GM18868 (cell line): ENCODE measurements around the gene SLIT3.

Experiments
- ATAC-seq: cut with Tn5 transposase; IDR thresholded peaks from one replicate; pipeline ENCODE4 v1.9.1; 2021; ENCODE audit warnings: mild to moderate bottlenecking, moderate library complexity; ENCODE audit not compliant: unreplicated experiment

Gene SLIT3

GRCh38 chr5:168734119-168734518 lies 566.8 kb downstream of the SLIT3 start:
- ATAC-seq, result no peak

DNA sequence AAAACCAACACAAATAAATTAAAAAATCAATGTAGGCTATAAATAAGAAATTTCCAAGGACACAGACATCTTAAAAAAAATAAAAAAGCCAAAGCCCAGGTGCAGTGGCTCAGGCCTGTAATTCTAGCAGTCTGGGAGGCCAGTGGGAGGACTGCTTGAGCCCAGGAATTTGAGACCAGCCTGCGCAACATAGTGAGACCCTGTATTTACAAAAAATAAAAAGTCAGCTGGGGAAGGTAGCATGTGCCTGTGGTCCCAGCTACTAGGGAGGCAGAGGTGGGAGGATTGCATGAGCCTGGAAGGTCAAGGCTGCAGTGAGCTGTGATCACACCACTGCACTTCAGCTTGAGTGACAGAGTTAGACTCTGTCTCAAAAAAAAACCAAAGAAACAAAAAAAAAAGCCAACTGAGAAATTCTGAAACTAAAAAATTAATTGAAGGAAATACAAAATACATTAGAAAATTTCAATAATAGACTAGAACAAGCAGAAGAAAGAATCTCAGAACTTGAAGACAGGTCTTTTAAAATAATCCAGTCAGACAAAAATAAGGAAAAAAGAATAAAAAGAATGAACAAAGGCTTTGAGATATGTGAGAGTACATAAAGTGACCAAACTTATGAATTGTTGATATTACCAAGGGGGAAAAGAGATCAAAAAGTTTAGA lies 572.3 kb downstream of the SLIT3 start:
- ATAC-seq, result no peak

DNA sequence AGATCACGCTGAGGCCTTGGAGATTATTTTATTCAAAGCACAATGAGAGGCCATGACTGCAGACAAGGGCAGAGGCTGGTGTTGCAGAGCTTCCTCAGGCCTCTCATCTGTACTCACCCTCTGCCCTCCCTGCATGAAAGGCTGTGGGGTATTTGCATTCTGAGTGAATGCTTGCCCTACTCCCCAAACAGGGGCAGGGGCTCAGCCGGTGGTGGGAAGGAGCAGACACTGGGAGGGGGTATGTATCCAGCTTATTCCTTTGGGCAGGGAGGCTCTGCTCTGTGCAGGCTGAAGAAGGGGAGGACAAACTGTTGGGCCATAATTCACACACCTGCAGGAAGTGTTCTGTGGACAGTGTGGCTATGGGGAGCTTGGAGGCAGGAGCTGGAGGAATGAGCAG lies 573.4 kb downstream of the SLIT3 start:
- ATAC-seq, result no peak

DNA sequence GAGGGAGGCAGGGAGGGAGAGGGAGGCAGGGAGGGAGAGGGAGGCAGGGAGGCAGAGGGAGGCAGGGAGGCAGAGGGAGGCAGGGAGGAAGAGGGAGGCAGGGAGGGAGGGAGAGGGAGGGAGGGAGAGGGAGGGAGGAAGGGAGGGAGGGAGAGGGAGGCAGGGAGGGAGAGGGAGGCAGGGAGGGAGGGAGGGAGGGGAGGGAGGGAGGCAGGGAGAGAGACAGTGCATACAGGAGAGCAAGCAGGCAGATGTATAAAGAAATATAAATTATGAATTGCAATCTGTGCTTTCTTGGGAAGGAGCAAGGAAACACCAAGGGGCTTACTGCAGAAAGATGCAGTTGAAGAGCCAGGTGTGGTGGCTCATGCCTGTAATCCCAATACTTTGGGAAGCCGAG lies 574.6 kb downstream of the SLIT3 start:
- ATAC-seq, result no peak

DNA sequence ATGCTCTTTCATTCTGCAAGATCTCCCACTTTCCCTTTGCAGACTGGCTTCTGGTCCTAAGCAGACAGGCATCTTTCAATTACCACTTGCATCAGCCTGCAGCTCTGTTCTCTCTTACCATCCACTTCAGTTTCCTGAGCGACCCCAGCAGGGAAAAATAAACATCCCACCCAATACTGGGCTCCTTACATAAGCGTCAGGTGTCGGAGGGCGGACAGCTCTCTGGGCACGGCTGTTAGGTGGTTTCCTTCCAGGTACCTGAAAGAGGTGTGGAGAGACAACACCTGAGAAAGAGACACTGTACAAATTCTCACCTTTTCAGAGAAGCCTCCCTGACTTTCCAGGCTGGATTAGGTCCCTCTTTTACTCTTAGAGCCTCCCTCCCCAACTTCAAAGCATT lies 576.7 kb downstream of the SLIT3 start:
- no peak for ATAC-seq

GRCh38 chr5:168723037-168723436 lies 577.9 kb downstream of the SLIT3 start:
- no peak for ATAC-seq

DNA sequence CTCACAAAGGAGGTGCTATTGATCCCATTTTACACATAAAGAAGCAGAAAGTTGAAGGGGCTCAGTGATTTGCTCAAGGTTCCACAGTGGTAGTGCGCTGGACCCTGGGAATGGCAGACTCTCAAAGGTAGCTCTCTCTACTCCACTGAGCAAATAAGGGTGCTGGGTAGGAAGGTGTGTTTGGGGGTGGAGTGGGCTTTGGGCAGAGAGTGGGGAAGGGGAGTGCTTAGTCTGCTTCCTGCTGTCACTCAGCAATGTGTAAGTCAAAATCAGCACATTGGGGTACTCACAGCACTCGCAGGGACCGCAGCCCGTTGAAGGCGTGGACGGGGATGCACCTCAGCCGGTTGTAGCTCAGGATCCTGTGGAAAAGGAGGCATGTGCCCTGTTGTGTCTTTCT lies 579.0 kb downstream of the SLIT3 start:
- no peak for ATAC-seq

- no peak for ATAC-seq
Measured at GRCh38 chr5:168721002-168721753, 579.8 kb downstream of the SLIT3 start.

DNA sequence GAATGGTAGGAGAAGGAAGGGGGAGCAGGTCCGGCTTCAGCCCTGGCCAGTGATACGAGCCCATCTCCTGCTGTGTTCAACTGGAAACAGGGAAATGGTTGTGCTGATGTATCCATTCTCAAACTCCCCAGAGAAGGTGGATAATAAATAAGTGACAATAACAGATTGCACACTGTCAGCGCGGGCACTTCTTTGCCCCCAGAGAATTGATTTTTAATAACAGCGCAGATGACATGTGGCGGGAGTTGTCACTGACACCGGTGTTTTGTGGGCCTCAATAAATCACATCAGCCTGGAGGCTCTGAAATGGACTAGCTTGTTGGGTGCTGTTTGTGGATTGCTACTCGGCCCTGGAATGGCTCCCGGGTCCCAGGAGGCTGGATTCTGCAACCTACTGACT lies 580.4 kb downstream of the SLIT3 start:
- no peak for ATAC-seq

- peak; percentile 75 for ATAC-seq
Measured at GRCh38 chr5:168714046-168714445, 586.9 kb downstream of the SLIT3 start.

DNA sequence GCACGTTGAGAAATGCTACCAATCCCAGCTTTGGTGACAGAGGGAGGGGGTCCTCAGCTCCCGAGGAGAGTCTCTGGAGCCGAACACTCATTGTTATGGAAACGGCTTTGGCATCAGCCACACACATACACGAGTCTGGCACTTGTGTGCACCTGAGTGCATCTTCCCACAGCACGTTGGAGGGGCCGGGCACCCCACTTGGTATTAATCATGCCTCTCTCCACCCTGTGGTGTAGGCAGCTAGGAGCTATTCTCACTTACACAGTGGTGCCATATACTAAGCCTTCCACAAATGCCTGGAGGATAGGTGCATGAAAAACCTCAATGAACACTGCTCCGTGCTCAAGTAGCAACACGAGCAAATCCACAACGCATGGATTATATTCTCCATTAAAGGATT lies 587.9 kb downstream of the SLIT3 start:
- no peak for ATAC-seq

DNA sequence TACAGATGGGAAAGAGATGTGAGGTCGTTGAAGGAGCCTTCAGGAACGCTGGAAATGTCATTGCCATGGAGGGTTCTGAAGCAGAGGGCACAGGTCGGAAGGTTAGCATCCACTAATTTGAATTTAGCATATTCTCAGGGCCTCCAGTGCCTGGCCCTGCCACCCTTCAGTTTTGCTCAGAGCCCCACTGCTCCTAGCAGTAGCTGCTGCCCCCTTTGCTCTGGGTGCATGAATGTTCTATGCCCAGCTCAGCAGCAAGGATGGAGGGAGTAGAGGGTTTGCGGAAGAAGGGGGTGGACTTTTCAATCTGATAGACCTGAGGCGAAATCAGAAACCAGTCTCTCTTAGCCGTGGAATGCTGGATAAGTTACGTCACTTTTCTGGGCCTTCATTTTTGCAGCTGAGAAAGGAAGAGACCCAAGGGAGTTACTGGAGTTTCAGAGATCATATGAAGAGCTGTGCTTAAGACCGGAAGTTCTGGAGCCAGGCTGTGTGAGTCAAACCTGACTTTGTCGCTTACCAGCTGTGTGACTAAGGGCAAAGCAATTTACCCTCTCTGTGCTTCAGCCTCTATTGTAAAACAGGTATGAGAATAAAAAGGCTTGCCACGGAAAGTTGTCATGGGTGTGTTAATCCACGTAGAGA lies 588.5 kb downstream of the SLIT3 start:
- no peak for ATAC-seq

GRCh38 chr5:168710706-168711105 lies 590.2 kb downstream of the SLIT3 start:
- ATAC-seq, result no peak

- ATAC-seq, result no peak
Measured at GRCh38 chr5:168707716-168708695, 592.9 kb downstream of the SLIT3 start.

DNA sequence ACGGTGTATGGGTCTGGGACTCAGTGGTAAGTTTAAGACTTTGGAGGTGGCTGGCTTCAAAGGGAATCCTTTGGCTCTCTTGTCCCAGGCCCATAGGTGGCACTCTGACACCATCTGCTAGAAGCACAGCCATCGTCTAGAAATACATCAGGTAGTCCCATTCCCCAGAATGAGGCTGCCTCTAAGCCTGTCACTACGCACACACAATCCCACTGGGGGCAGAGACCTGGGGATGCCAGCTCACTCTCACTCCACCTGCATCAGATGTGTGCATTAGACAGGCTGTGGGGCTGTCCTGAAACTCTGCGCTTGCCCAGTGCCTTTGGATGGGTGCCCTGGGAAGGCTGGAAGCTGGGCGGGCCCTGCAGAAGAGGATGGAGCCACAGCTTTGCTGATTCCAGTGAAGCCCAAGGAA lies 594.3 kb downstream of the SLIT3 start:
- peak; percentile 63 for ATAC-seq

DNA sequence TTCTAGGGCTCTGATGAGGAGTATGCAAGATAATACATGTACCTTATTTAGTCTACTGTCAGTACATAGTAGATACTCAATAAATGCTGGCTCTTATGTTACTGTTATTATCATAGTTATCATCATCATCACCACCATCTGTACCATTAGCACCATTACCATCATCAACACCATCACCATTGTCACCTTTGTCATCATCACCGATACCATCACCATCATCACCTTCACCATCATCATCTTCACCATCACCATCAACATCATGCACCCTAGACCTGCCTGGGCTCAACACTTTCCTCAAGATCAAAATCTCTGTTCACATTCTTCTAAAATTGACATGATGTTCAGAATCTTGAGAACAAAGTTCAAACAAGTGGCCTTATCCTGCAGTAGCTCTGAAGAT lies 595.6 kb downstream of the SLIT3 start:
- no peak for ATAC-seq

GRCh38 chr5:168702511-168702910 lies 598.4 kb downstream of the SLIT3 start:
- no peak for ATAC-seq

DNA sequence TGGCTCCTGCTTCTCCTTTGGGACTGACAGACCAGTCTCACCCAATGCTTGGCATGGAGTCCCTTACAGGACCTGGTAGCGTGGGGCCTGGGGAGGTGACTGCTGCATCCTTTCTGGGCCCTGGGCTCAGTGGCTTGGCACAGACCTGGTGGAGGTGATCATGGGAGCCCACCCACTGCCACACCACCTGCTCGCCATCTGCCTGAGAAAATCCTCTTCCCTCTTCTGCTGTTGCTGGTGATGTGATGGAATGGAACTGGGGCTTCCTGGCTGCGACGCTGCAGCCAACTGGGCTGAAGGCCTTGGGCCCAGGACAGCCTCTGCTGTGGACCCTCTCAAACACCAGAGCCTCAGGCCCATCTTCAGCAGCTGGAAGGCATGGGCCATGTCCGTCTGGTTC lies 599.3 kb downstream of the SLIT3 start:
- ATAC-seq, result no peak

DNA sequence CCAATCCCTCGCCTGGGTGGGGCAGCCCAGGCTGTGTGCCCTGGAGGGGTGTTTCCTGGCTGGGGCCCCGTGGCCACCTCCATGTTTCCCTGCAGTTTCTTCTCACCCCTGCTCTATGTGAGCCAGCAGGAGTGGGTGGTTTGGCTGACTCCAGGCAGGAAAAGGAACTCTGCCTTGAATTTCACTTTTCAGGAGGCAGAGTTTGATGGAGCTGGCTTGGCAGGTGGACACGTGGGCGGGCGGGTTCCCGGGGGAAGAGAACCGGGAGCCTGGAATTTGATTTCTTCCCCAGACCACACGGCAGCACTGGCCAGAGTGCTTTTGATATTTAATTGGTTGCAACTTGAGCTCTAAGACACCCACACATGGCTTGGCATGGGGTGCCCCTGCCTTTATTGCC lies 601.9 kb downstream of the SLIT3 start:
- ATAC-seq, result no peak

GRCh38 chr5:168697034-168697720 lies 603.8 kb downstream of the SLIT3 start:
- ATAC-seq, result no peak
